Thoracic aorta (tissue), 2 donors: ENCODE results near the gene C6orf89. TPM values are rescaled to one million over a fixed set of nuclear protein-coding genes. Genes with fewer than 3 reads are reported as not detected.
A peak's percentile ranks its signal among the peaks of the same experiment; 100 is the strongest.

ENCODE experiments used
- ATAC-seq: fragments of 150-250 bp; one replicate; pipeline ENCODE4 v1.8.0; 2017; ENCODE audit warnings: low read depth; ENCODE audit not compliant: insufficient number of reproducible peaks, low FRiP score
- DNase-seq: peaks from one replicate; pipeline ENCODE4 v3.0.0-alpha.2; 2020; ENCODE audit warnings: low spot score
- H3K27ac ChIP-seq, 2 donors: fragments of 200-600 bp; sonication (generic); 1 replicate in 1 of 2; 2 replicates in 1 of 2; pipeline ENCODE4 v1.5.1; 2016; ENCODE audit warnings: mild to moderate bottlenecking in 2 of 2, moderate library complexity in 2 of 2
- H3K27me3 ChIP-seq: fragments of 200-600 bp; sonication (generic); replicated peaks from 2 replicates; pipeline ENCODE4 v1.6.0; 2016; ENCODE audit warnings: mild to moderate bottlenecking; ENCODE audit not compliant: insufficient read depth
- H3K36me3 ChIP-seq: fragments of 200-600 bp; sonication (generic); one replicate; pipeline ENCODE4 v1.5.1; 2016
- H3K4me1 ChIP-seq, 2 donors: fragments of 200-600 bp; sonication (generic); 1 replicate in 1 of 2; 2 replicates in 1 of 2; pipeline versions ENCODE4 v1.5.1 to v1.6.0; 2016; ENCODE audit warnings: low read depth in 2 of 2, mild to moderate bottlenecking in 1 of 2; ENCODE audit not compliant: control insufficient read depth in 1 of 2
- H3K4me3 ChIP-seq: fragments of 200-600 bp; sonication (generic); 2 replicates; pipeline ENCODE4 v1.5.1; 2016; ENCODE audit warnings: mild to moderate bottlenecking
- H3K9me3 ChIP-seq: fragments of 200-600 bp; sonication (generic); 2 replicates; pipeline ENCODE4 v1.5.1; 2016
- total RNA-seq, 2 donors: library from RNA; depleted of rRNA; stranded (reverse); fragments of >200 nt; gene quantifications; one replicate each; pipeline versions ENCODE4 v1.1.0 to v1.2.3, GENCODE V29; 2016
- TF ChIP-seq, protein P1 (sequence below): fragments of 200-600 bp; sonication (generic); IDR thresholded peaks from one replicate; pipeline ENCODE4 v1.5.1; 2019; ENCODE audit warnings: antibody characterized with exemption

C6orf89 gene
- total RNA-seq, 2 donors from 2014 or later: 53.6 to 60.9 TPM

DNA sequence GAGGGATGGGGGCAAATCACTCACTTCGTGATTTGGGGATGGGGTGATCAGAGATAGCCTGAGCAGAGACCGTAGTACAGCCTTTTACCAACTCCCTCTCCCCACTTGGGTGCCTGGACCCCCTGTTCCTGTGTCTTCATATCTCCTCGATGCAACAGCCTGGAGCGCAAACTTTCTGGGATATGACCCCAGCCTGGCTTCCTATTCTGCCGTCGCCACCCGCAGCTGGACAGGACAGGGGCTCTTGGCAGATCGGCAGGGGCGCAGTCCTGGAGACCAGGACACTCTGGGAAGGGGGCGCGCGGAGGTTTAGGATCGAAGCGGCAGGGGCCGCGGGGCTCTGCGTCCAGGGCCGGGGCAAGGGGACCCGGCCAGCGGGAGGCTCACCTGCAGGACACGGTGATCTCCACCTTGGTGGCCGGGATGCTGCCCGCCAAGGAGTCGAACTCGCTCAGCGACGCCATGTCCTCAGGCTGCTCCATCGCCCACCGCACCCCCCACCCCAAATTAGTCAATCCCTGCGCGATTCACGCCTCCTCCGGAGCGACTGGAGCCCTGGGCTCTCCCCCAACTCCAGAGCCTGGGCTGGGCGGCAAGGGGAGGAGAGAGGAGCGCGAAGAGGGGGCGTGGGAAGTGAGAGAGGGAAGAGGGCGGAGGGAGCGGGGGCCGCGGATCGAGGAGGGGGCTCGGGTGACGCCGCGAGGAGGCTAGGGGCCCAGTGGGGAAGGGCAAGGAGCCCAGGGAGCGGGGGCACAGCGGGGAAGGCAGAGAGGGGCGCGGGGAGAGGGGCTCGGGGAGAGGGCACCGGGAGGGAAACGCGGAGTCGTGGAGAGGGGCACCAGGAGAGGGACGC is 46.6 kb upstream of the C6orf89 start, which contains the start of gene CPNE5:
TSS of gene CPNE5 (minus strand) at position 549 of the 853 bp plus-strand sequence. CDS start at position 482, 67 bp downstream.
- Histone ChIP-seq H3K9me3 (no peaks in the 10 kb centered on the region), H3K4me3 (peak within 1 kb of the TSS; percentile 81), H3K27ac (no peak within 1 kb of the TSS), H3K36me3 (no peaks in the 10 kb centered on the region), H3K27me3 (no peaks in the 10 kb centered on the region), H3K4me1 (peaks cover 15 to 25% of the 10 kb centered on the region in 2 donors)
- TF ChIP-seq, protein P1, sequence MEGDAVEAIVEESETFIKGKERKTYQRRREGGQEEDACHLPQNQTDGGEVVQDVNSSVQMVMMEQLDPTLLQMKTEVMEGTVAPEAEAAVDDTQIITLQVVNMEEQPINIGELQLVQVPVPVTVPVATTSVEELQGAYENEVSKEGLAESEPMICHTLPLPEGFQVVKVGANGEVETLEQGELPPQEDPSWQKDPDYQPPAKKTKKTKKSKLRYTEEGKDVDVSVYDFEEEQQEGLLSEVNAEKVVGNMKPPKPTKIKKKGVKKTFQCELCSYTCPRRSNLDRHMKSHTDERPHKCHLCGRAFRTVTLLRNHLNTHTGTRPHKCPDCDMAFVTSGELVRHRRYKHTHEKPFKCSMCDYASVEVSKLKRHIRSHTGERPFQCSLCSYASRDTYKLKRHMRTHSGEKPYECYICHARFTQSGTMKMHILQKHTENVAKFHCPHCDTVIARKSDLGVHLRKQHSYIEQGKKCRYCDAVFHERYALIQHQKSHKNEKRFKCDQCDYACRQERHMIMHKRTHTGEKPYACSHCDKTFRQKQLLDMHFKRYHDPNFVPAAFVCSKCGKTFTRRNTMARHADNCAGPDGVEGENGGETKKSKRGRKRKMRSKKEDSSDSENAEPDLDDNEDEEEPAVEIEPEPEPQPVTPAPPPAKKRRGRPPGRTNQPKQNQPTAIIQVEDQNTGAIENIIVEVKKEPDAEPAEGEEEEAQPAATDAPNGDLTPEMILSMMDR: no peak
- no peak for ATAC-seq
- DNase-seq: no peak

DNA sequence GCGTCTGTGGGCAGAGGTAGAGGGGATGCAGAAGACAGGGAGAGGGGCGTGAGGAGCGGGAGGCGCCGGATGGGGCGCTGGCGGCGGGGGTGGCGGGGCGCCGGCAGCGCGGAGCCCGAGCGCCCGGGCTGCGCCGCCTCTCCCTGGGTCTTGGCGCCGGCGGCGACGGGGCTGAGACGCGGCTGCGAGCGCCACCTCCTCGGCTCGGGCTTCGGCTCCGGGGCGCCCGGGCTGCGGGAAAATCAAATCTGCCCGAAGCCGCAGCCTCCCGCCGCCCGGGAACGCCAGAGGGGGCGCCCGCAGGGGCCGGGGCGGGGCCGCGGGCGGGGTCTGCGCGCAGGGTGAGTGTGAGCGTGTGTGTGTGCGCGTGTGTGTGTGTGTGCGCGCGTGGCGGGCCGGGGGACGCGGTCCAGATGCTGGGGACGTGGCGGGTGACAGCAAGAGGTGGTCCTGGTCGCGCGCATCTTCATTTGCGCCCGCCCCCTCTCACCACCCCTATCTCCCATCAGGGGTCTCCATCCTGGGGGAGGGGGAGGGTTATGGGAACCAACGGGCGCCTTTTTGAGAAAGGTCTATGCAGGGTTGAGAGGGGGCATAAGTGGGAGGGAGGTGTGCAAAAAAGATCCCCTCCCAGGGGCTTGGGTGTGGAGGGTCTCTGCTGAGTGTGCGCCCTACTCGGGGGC is 45.9 kb upstream of the C6orf89 start:
- Histone ChIP-seq H3K27ac (no peak overlapping the region), H3K36me3 (no peaks in the 10 kb centered on the region), H3K4me1 (peaks cover 15 to 25% of the 10 kb centered on the region in 2 donors), H3K9me3 (no peaks in the 10 kb centered on the region), H3K4me3 (peak overlapping the region; percentile 81), H3K27me3 (no peaks in the 10 kb centered on the region)
- ATAC-seq (no peak), DNase-seq (no peak)
- TF ChIP-seq, protein P1: peak; percentile 19

DNA sequence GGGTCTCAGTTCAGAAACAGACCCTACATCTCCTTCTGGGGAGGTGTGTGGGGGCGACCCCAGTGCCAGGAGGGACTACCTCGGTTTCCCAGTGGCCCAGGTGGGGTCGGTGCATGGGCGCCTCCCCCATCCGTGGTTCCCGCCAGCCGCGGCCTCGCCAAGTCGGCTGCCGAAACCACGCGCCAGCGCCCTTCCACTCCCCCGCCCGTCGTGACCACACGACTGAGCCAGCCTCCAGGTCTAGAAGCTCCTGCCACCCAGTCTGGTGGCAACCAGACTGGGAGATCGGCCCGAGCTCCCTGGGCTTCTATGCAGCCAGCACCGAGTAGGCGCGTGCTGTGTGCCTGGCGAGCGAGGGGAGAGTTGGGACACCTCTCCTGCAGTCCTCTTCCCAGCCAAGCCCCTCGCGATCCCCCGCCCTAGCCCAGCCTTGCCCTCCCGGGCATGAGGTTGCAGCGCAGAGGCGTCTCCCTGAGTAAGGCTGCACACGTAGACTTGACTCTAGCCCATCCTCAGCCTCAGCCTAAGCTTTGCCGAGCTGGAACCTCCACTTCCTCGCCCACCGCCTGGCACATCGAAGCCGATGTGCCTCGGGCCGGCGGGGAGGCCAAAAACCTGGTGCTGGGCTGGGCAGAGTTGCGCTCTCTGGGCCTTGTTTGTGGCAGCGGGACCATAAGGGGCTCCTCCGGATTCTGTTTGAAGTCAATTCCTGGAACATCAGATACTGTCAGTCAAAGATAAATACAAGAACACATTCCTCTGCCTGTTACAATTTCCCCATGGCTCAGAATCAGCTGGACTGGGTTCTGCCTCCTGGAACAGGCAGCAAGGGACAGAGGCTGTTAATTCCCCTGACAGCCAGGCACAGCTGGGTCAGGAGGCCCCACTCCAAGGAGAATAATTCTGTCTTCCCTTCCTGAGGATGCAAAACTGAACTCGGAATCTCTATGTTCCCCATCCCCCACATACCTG is 45.0 kb upstream of the C6orf89 start:
- peak overlapping the region; percentile 81 for H3K4me3 ChIP-seq
- no peak for ATAC-seq
- peaks cover 15 to 25% of the 10 kb centered on the region in 2 donors for H3K4me1 ChIP-seq
- no peak overlapping the region for H3K27ac ChIP-seq
- H3K36me3 ChIP-seq: no peaks in the 10 kb centered on the region
- no peak for DNase-seq
- no peaks in the 10 kb centered on the region for H3K27me3 ChIP-seq
- no peaks in the 10 kb centered on the region for H3K9me3 ChIP-seq
- TF ChIP-seq, protein P1: no peak

DNA sequence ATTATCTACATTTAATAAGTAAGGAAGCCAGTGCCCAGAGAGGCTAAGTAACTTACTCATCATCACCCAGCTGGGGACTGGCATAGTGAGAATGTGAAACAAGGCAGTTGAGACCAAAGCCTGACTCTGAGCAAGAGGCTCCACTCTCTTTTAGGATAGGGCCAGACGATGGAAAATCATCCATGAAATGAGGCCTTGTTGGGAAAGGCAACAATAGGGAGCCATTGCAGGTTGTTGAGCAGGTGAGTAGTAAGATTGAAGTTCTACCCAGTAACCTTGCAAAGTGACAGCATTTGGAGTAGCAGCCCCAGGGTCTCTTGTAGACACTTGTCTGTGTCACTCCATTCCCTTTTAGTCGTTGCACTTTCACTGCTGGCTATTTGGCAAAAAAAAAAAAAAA is 44.0 kb upstream of the C6orf89 start:
- TF ChIP-seq, protein P1: no peak
- Histone ChIP-seq H3K27ac (no peak overlapping the region), H3K4me1 (peaks cover 15 to 25% of the 10 kb centered on the region in 2 donors), H3K9me3 (no peaks in the 10 kb centered on the region), H3K4me3 (no peak overlapping the region), H3K27me3 (no peaks in the 10 kb centered on the region), H3K36me3 (no peaks in the 10 kb centered on the region)
- DNase-seq (no peak), ATAC-seq (no peak)
